Activated CD8-positive, alpha-beta T cell treated with anti-CD3 and anti-CD28 coated beads for 36 hours (primary cell): ENCODE measurements around the gene RYK. TPM values are rescaled to one million over a fixed set of nuclear protein-coding genes. Genes with fewer than 3 reads are reported as not detected.

ENCODE experiments used
- ATAC-seq: fragments of 200-7000 bp; cut with Tn5 transposase; one replicate; pipeline ENCODE4 v1.10.0; 2021; ENCODE audit warnings: mild to moderate bottlenecking, moderate library complexity
- CTCF ChIA-PET: fragments of 350-600 bp; sonication (Branson Sonifier 250); formaldehyde crosslinking; loops from one replicate; lab custom pipeline; 2021; ENCODE audit warnings: antibody characterized with exemption; lab: Charles Lee
- POLR2A ChIA-PET: fragments of 350-600 bp; sonication (Branson Sonifier 250); formaldehyde crosslinking; loops from one replicate; lab custom pipeline; 2021; ENCODE audit warnings: antibody characterized with exemption; lab: Charles Lee
- DNase-seq: peaks from one replicate; pipeline ENCODE4 v3.0.0-alpha.2; 2020
- H3K27ac Mint-ChIP-seq: one replicate; pipeline ENCODE4 v1.8.0; 2021; ENCODE audit warnings: mild to moderate bottlenecking, mixed read lengths
- H3K27me3 Mint-ChIP-seq: one replicate; pipeline ENCODE4 v1.8.0; 2021; ENCODE audit warnings: mixed read lengths
- H3K36me3 Mint-ChIP-seq: one replicate; pipeline ENCODE4 v1.8.0; 2021; ENCODE audit warnings: low read depth, mixed read lengths
- H3K4me1 Mint-ChIP-seq: one replicate; pipeline ENCODE4 v1.8.0; 2021; ENCODE audit warnings: low read depth, mixed read lengths
- H3K4me3 Mint-ChIP-seq: one replicate; pipeline ENCODE4 v1.8.0; 2021; ENCODE audit warnings: mild to moderate bottlenecking, moderate library complexity, mixed read lengths
- H3K9me3 Mint-ChIP-seq: one replicate; pipeline ENCODE4 v1.8.0; 2021; ENCODE audit warnings: mixed read lengths
- intact Hi-C: fragments of 100-400 bp; cut with micrococcal nuclease; formaldehyde crosslinking; loops from one replicate; pipeline ENCODE4 v1.10.0; 2022
- total RNA-seq, 2 experiments: library from RNA; stranded (reverse); gene quantifications; one replicate each; pipeline ENCODE4 v1.2.3, GENCODE V29; 2021
- TF ChIP-seq, protein P1 (sequence below): fragments of 200-600 bp; IDR thresholded peaks from one replicate; pipeline ENCODE4 v1.8.0; 2022; ENCODE audit warnings: antibody characterized with exemption, mild to moderate bottlenecking

RYK gene
- total RNA-seq, 2 experiments from 2014 or later = 19.8 to 21.9 TPM

DNA sequence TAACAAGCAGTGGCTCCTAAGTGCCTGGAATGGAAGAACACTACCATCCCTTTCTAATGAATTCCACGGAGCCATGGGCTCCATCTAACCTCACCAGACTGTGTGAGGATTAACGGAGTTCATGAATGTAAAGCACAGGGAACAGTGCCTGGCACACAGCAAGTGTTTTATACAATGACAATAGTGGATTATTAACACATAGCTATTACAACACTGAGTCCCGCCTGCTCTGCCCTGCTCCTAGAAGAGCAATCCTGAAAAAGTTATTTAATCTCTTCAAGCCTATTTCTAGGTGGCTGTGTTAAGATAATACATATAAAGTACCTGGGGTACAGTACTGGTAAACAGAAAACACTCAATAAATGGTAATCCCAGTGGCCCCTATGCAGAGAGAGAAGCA lies 51.4 kb downstream of the RYK start:
- intact Hi-C loops = loop anchor here (5.0 kb wide), 2 partner anchors 108 to 273 kb away; no protein-coding TSS in a partner anchor
- Mint-ChIP-seq H3K9me3 (peaks cover 3% of the 10 kb centered on the region), H3K27ac (no peak overlapping the region), H3K4me1 (peaks cover 8% of the 10 kb centered on the region), H3K36me3 (peaks cover 35% of the 10 kb centered on the region), H3K4me3 (no peak overlapping the region), H3K27me3 (no peaks in the 10 kb centered on the region)
- ATAC-seq (no peak), DNase-seq (no peak)
- ChIA-PET CTCF (interaction anchor here (1.0 to 7.9 kb wide), 10 partner anchors 14 to 278 kb away, joined by 3 to 73 read pairs (median 4); no protein-coding TSS in a partner anchor), POLR2A (interaction anchor here (1.3 kb wide), 1 partner anchor 277 kb away, joined by 4 read pairs; no protein-coding TSS in a partner anchor)
- TF ChIP-seq, protein P1, sequence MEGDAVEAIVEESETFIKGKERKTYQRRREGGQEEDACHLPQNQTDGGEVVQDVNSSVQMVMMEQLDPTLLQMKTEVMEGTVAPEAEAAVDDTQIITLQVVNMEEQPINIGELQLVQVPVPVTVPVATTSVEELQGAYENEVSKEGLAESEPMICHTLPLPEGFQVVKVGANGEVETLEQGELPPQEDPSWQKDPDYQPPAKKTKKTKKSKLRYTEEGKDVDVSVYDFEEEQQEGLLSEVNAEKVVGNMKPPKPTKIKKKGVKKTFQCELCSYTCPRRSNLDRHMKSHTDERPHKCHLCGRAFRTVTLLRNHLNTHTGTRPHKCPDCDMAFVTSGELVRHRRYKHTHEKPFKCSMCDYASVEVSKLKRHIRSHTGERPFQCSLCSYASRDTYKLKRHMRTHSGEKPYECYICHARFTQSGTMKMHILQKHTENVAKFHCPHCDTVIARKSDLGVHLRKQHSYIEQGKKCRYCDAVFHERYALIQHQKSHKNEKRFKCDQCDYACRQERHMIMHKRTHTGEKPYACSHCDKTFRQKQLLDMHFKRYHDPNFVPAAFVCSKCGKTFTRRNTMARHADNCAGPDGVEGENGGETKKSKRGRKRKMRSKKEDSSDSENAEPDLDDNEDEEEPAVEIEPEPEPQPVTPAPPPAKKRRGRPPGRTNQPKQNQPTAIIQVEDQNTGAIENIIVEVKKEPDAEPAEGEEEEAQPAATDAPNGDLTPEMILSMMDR = no peak

DNA sequence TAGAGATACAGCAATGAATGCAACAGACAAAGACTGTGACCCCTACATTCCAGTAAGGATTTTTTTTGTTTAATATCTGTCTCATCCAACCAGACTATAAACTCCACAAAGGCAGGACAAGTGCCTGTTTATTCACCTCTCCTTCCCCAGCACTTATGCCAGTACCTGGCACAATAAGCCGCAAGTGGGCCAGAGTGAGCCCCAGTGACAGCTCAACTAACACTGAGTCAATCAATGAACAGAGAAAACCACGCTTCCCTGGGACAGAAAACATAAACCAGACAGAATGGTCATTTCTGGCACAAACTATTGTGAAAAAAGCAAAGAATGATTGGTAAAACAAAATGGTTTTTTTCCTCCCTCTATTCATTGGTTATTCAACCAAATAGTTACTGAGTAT lies 52.2 kb downstream of the RYK start:
- Mint-ChIP-seq H3K9me3 (peaks cover 3% of the 10 kb centered on the region), H3K27ac (no peak overlapping the region), H3K27me3 (no peaks in the 10 kb centered on the region), H3K4me1 (peaks cover 8% of the 10 kb centered on the region), H3K36me3 (peaks cover 35% of the 10 kb centered on the region), H3K4me3 (no peak overlapping the region)
- ChIA-PET CTCF (interaction anchor here (0.7 to 7.9 kb wide), 11 partner anchors 8 to 275 kb away, joined by 4 to 73 read pairs (median 5); no protein-coding TSS in a partner anchor), POLR2A (no interaction called here)
- ATAC-seq (no peak), DNase-seq (no peak)
- intact Hi-C loops = loop anchor here (5.0 kb wide), 2 partner anchors 109 to 274 kb away; no protein-coding TSS in a partner anchor
- TF ChIP-seq, protein P1 = no peak

DNA sequence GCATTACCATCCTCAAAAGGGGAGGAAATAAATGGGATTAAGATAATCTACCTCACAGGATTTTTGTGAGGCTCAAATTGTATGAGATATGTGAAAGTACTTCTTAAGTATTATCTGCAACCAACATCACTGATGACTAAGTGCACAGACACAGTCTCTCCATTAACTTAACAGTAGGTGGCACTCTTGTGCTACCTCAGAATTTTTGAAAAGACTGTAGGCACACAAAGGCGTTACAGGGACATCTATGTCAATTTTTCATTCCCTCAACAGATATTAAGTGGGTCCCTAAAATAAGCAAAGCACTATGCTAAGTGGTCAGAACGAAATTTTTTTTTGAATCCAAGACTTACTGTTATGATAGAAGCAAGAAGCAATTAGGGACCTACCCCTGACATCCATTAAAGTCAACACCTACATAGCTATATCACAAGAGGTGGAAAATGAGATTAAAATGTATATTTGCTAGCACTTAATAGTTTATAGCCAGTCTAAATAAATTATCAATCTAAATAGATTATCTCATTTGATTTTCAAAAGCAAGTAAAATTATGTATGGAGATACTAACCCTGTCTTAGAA lies 52.9 kb downstream of the RYK start:
- POLR2A ChIA-PET = no interaction called here
- Mint-ChIP-seq H3K27me3 (no peaks in the 10 kb centered on the region), H3K9me3 (peaks cover 3% of the 10 kb centered on the region)

DNA sequence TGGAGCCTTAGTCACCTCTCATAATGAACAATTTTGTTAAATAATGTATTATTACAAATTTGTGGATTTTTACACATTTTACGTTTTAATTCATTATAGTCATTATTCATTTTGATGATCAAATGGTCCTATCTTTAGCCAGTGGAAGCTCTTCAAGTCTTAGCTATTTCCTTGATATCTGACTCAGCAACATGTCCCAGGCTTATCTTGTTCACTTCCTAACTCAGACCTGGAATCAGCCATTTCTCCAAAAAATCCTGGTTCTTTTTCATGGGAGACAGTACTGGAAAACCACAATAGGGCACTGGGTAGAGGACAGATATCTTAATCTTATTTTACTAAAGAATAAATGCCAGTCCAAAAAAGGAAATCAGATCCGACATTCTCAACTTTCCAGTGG lies 56.4 kb downstream of the RYK start:
- DNase-seq = no peak
- H3K27me3 Mint-ChIP-seq = no peaks in the 10 kb centered on the region
- H3K36me3 Mint-ChIP-seq = peaks cover 9% of the 10 kb centered on the region
- no peak overlapping the region for H3K4me3 Mint-ChIP-seq
- peaks cover 8% of the 10 kb centered on the region for H3K4me1 Mint-ChIP-seq
- CTCF ChIA-PET = interaction anchor here (1.4 to 2.2 kb wide), 2 partner anchors 18 to 280 kb away, joined by 5 to 12 read pairs; no protein-coding TSS in a partner anchor
- POLR2A ChIA-PET = no interaction called here
- intact Hi-C loops = no loop called here
- no peaks in the 10 kb centered on the region for H3K9me3 Mint-ChIP-seq
- no peak overlapping the region for H3K27ac Mint-ChIP-seq
- no peak for ATAC-seq
- TF ChIP-seq, protein P1 = no peak

More for the DNA sequence above, 52.9 kb downstream of the RYK start:
- peak; percentile 88 for ATAC-seq
- intact Hi-C loops = loop anchor here (5.0 kb wide), 2 partner anchors 110 to 275 kb away; no protein-coding TSS in a partner anchor
- no peak overlapping the region for H3K27ac Mint-ChIP-seq
- H3K4me3 Mint-ChIP-seq = no peak overlapping the region
- TF ChIP-seq, protein P1 = peak; percentile 77
- no peak for DNase-seq
- CTCF ChIA-PET = interaction anchor here (0.7 to 7.9 kb wide), 14 partner anchors 9 to 286 kb away, joined by 3 to 73 read pairs (median 4); no protein-coding TSS in a partner anchor
- peaks cover 35% of the 10 kb centered on the region for H3K36me3 Mint-ChIP-seq
- peaks cover 8% of the 10 kb centered on the region for H3K4me1 Mint-ChIP-seq

DNA sequence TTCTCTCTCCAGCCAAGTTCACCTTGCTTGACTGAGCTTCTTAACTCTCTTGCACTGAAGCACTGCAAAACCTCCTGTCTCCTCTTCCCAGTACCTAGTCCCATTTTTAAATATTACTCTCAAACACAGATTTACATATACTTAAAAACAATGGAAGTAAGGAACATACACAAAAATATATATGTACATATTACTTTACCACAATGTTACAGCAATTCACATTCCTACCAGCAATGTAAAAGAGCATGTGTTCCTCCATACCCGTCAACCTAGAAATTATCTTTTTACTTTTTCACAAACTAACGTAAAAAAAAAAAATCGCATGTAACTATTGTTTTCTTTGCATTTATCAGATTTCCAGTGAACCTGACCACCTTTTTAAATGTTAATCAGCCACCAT lies 60.4 kb downstream of the RYK start:
- DNase-seq (no peak), ATAC-seq (no peak)
- peaks cover 13% of the 10 kb centered on the region for H3K36me3 Mint-ChIP-seq
- no peaks in the 10 kb centered on the region for H3K4me1 Mint-ChIP-seq
- no peak overlapping the region for H3K4me3 Mint-ChIP-seq
- ChIA-PET CTCF (no interaction called here), POLR2A (no interaction called here)
- no peaks in the 10 kb centered on the region for H3K27me3 Mint-ChIP-seq
- intact Hi-C loops = no loop called here
- no peaks in the 10 kb centered on the region for H3K9me3 Mint-ChIP-seq
- TF ChIP-seq, protein P1 = no peak
- H3K27ac Mint-ChIP-seq = no peak overlapping the region
